Trophoblast cell (in vitro differentiated cells and primary cell): ENCODE measurements around the gene AHNAK2.
A peak's percentile ranks its signal among the peaks of the same experiment; 100 is the strongest.

Experiments
- DNase-seq, 2 donors: peaks; one replicate each; pipeline ENCODE4 v3.0.0-alpha.2; 2016
- H2AFZ ChIP-seq: 2 replicates; pipeline ENCODE4 v1.6.1; 2013; ENCODE audit warnings: low read length, moderate library complexity, mild to moderate bottlenecking; ENCODE audit not compliant: insufficient read depth, poor library complexity
- H2AK5ac ChIP-seq: 2 replicates; pipeline ENCODE4 v1.6.1; 2013; ENCODE audit warnings: mild to moderate bottlenecking, low read length
- H2BK120ac ChIP-seq: 2 replicates; pipeline ENCODE4 v1.6.1; 2013; ENCODE audit warnings: low read length, mild to moderate bottlenecking, moderate library complexity; ENCODE audit not compliant: insufficient read depth, poor library complexity
- H2BK12ac ChIP-seq: 2 replicates; pipeline ENCODE4 v1.6.1; 2013; ENCODE audit warnings: mild to moderate bottlenecking, low read length, moderate library complexity
- H2BK5ac ChIP-seq: 2 replicates; pipeline ENCODE4 v1.6.1; 2013; ENCODE audit warnings: low read length, low read depth, moderate library complexity, mild to moderate bottlenecking; ENCODE audit not compliant: poor library complexity
- H3K14ac ChIP-seq: 2 replicates; pipeline ENCODE4 v1.6.1; 2013; ENCODE audit warnings: mild to moderate bottlenecking, low read length
- H3K18ac ChIP-seq: 2 replicates; pipeline ENCODE4 v1.6.1; 2013; ENCODE audit warnings: mild to moderate bottlenecking, low read length
- H3K23ac ChIP-seq: 2 replicates; pipeline ENCODE4 v1.6.1; 2013; ENCODE audit warnings: low read length
- H3K27ac ChIP-seq: 2 replicates; pipeline ENCODE4 v1.5.1; 2013; ENCODE audit warnings: low read depth, mild to moderate bottlenecking, inconsistent platforms, low read length, moderate library complexity
- H3K27me3 ChIP-seq: 2 replicates; pipeline ENCODE4 v1.6.1; 2013; ENCODE audit warnings: inconsistent platforms, mild to moderate bottlenecking, low read length, moderate library complexity; ENCODE audit not compliant: insufficient read depth
- H3K36me3 ChIP-seq, 2 experiments: 1 replicate in 1 of 2; 2 replicates in 1 of 2; pipeline ENCODE4 v1.6.1; 2013; ENCODE audit warnings: low read length in 2 of 2, mild to moderate bottlenecking in 2 of 2, moderate library complexity in 1 of 2; ENCODE audit not compliant: insufficient read depth in 2 of 2, control insufficient read depth in 1 of 2
- H3K4ac ChIP-seq: 2 replicates; pipeline ENCODE4 v1.6.1; 2013; ENCODE audit warnings: low read depth, mild to moderate bottlenecking, low read length, moderate library complexity
- H3K4me1 ChIP-seq, 2 experiments: 1 replicate in 1 of 2; 2 replicates in 1 of 2; pipeline ENCODE4 v1.6.1; 2013; ENCODE audit warnings: low read length in 2 of 2, mild to moderate bottlenecking in 2 of 2, moderate library complexity in 1 of 2; ENCODE audit not compliant: insufficient read depth in 2 of 2, control insufficient read depth in 1 of 2
- H3K4me2 ChIP-seq: 2 replicates; pipeline ENCODE4 v1.6.1; 2013; ENCODE audit warnings: inconsistent platforms, mild to moderate bottlenecking, low read length, moderate library complexity
- H3K4me3 ChIP-seq: 2 replicates; pipeline ENCODE4 v1.5.1; 2013; ENCODE audit warnings: mild to moderate bottlenecking, low read depth, low read length, inconsistent platforms
- H3K79me1 ChIP-seq: one replicate; pipeline ENCODE4 v1.6.1; 2013; ENCODE audit warnings: low read length
- H3K79me2 ChIP-seq: 2 replicates; pipeline ENCODE4 v1.6.1; 2013; ENCODE audit warnings: low read length, mild to moderate bottlenecking; ENCODE audit not compliant: control insufficient read depth, insufficient read depth, poor library complexity
- H3K9ac ChIP-seq: 2 replicates; pipeline ENCODE4 v1.6.1; 2013; ENCODE audit warnings: mild to moderate bottlenecking, low read length
- H3K9me3 ChIP-seq: 2 replicates; pipeline ENCODE4 v1.6.1; 2013; ENCODE audit warnings: low read depth, mild to moderate bottlenecking, control low read depth, inconsistent platforms, low read length; ENCODE audit not compliant: insufficient read depth
- H4K12ac ChIP-seq: 2 replicates; pipeline ENCODE4 v1.6.1; 2013; ENCODE audit warnings: low read depth, mild to moderate bottlenecking, low read length, moderate library complexity
- H4K8ac ChIP-seq: 2 replicates; pipeline ENCODE4 v1.6.1; 2013; ENCODE audit warnings: low read depth, mild to moderate bottlenecking, low read length, moderate library complexity
- H4K91ac ChIP-seq: one replicate; pipeline ENCODE4 v1.6.1; 2013; ENCODE audit warnings: low read depth, mild to moderate bottlenecking, low read length, moderate library complexity
- WGBS: extraction: QIAGEN DNeasy Blood & Tissue Kit; methylation state at CpG from one replicate; pipeline ENCODE4 v1.1.7; 2013; ENCODE audit warnings: missing lambda C conversion rate; ENCODE audit not compliant: insufficient read length, insufficient coverage; ENCODE audit errors: extremely low coverage; 5-methylcytosine and 5-hydroxymethylcytosine counted together

Gene AHNAK2

GRCh38 chr14:104971447-104972240 lies 6.5 kb downstream of the AHNAK2 start:
- peaks cover 23 to 48% of the 10 kb centered on the region in 2 experiments for H3K4me1 ChIP-seq
- no peak overlapping the region for H3K4ac ChIP-seq
- H3K9me3 ChIP-seq, result peaks cover under 1% of the 10 kb centered on the region
- no peaks in the 10 kb centered on the region for H3K36me3 ChIP-seq
- no peaks in the 10 kb centered on the region for H3K79me2 ChIP-seq
- H2AFZ ChIP-seq, result no peak overlapping the region
- no peak overlapping the region for H3K4me2 ChIP-seq
- H3K4me3 ChIP-seq, result no peak overlapping the region
- peak overlapping the region; percentile 2 for H2BK12ac ChIP-seq
- no peak overlapping the region for H2BK120ac ChIP-seq
- peak overlapping the region; percentile 13 for H2AK5ac ChIP-seq
- no peak overlapping the region for H3K9ac ChIP-seq
- H3K27ac ChIP-seq, result no peak overlapping the region
- no peaks in the 10 kb centered on the region for H3K27me3 ChIP-seq
- H4K12ac ChIP-seq, result no peak overlapping the region
- no peak for DNase-seq
- H4K8ac ChIP-seq, result no peak overlapping the region
- no peak overlapping the region for H2BK5ac ChIP-seq
- no peaks in the 10 kb centered on the region for H3K79me1 ChIP-seq
- WGBS, result no CpG with 5 or more reads among the region's 12 CpGs
- H3K23ac ChIP-seq, result no peak overlapping the region
- H4K91ac ChIP-seq, result peak overlapping the region; percentile 4
- H3K18ac ChIP-seq, result no peak overlapping the region
- no peak overlapping the region for H3K14ac ChIP-seq

GRCh38 chr14:104970231-104971068 lies 7.7 kb downstream of the AHNAK2 start:
- Histone ChIP-seq H3K18ac (no peak overlapping the region), H2AK5ac (peak overlapping the region; percentile 8), H3K23ac (no peak overlapping the region), H3K14ac (no peak overlapping the region), H2BK12ac (peak overlapping the region; percentile 12), H3K9ac (no peak overlapping the region), H3K27me3 (no peaks in the 10 kb centered on the region), H3K4ac (no peak overlapping the region), H4K8ac (no peak overlapping the region), H3K36me3 (no peaks in the 10 kb centered on the region), H3K4me1 (peaks cover 23 to 45% of the 10 kb centered on the region in 2 experiments), H3K79me1 (no peaks in the 10 kb centered on the region), H2AFZ (no peak overlapping the region), H3K4me2 (no peak overlapping the region), H3K27ac (no peak overlapping the region), H3K9me3 (peaks cover 2% of the 10 kb centered on the region), H2BK120ac (no peak overlapping the region), H4K91ac (peak overlapping the region; percentile 63), H3K79me2 (no peaks in the 10 kb centered on the region), H2BK5ac (no peak overlapping the region), H4K12ac (no peak overlapping the region), H3K4me3 (no peak overlapping the region)
- DNase-seq, result peak; percentile 61 to 67
- WGBS, result no CpG with 5 or more reads among the region's 19 CpGs

- H2BK12ac ChIP-seq, result no peak overlapping the region
- no peaks in the 10 kb centered on the region for H3K27me3 ChIP-seq
These were observed 8.4 kb downstream of the AHNAK2 start for GRCh38 chr14:104969741-104970230.

GRCh38 chr14:104968541-104969401 lies 9.4 kb downstream of the AHNAK2 start:
- H2BK5ac ChIP-seq, result no peak overlapping the region
- H3K79me2 ChIP-seq, result no peaks in the 10 kb centered on the region
- no peak overlapping the region for H3K4me3 ChIP-seq
- H4K91ac ChIP-seq, result peak overlapping the region; percentile 4
- H2BK12ac ChIP-seq, result no peak overlapping the region
- H4K8ac ChIP-seq, result no peak overlapping the region
- no peak overlapping the region for H3K23ac ChIP-seq
- H3K9ac ChIP-seq, result no peak overlapping the region
- no peak overlapping the region for H2BK120ac ChIP-seq
- H3K18ac ChIP-seq, result no peak overlapping the region
- no peaks in the 10 kb centered on the region for H3K27me3 ChIP-seq
- peaks cover 23 to 45% of the 10 kb centered on the region in 2 experiments for H3K4me1 ChIP-seq
- no CpG with 5 or more reads among the region's 21 CpGs for WGBS
- H3K36me3 ChIP-seq, result no peaks in the 10 kb centered on the region
- H2AFZ ChIP-seq, result no peak overlapping the region
- DNase-seq, result peak; percentile 75
- no peak overlapping the region for H3K4ac ChIP-seq
- H3K14ac ChIP-seq, result no peak overlapping the region
- no peaks in the 10 kb centered on the region for H3K79me1 ChIP-seq
- H3K4me2 ChIP-seq, result peak overlapping the region; percentile 59
- H3K9me3 ChIP-seq, result peaks cover 2% of the 10 kb centered on the region
- no peak overlapping the region for H2AK5ac ChIP-seq
- no peak overlapping the region for H4K12ac ChIP-seq
- no peak overlapping the region for H3K27ac ChIP-seq

More at GRCh38 chr14:104969741-104970230, 8.4 kb downstream of the AHNAK2 start:
- Histone ChIP-seq H3K27ac (no peak overlapping the region), H3K79me2 (no peaks in the 10 kb centered on the region), H3K23ac (no peak overlapping the region), H2BK5ac (no peak overlapping the region), H3K79me1 (no peaks in the 10 kb centered on the region), H2AK5ac (peak overlapping the region; percentile 25), H3K36me3 (no peaks in the 10 kb centered on the region), H2AFZ (no peak overlapping the region), H3K4ac (no peak overlapping the region), H3K9ac (no peak overlapping the region), H2BK120ac (no peak overlapping the region), H4K12ac (no peak overlapping the region), H3K4me2 (no peak overlapping the region), H3K18ac (no peak overlapping the region), H3K14ac (no peak overlapping the region), H4K8ac (no peak overlapping the region), H3K4me1 (peaks cover 23 to 45% of the 10 kb centered on the region in 2 experiments), H3K4me3 (no peak overlapping the region), H3K9me3 (peaks cover 2% of the 10 kb centered on the region), H4K91ac (peak overlapping the region; percentile 63)
- no CpG with 5 or more reads among the region's 10 CpGs for WGBS
- no peak for DNase-seq
